ENCODE results near the gene GPR157. TPM values are rescaled to one million over a fixed set of nuclear protein-coding genes. Genes with fewer than 3 reads are reported as not detected.

GPR157 gene
- total RNA-seq, 2 donors from 2014 or later: 4.4 to 5.6 TPM

Other genes with a start within 250 kb of the GPR157 start
- gene CA6, start 183.2 kb downstream of the GPR157 start, total RNA-seq: 1 to 10 TPM in 1 of 2 donors, not detected in 1; 1.6 TPM
- gene SLC2A7, start 102.7 kb downstream of the GPR157 start, total RNA-seq: not detected
- gene SLC2A5, start 59.5 kb downstream of the GPR157 start, total RNA-seq: under 1 TPM in 1 of 2 donors, not detected in 1; 0.85 TPM
- gene H6PD, start 105.7 kb upstream of the GPR157 start, total RNA-seq: 10 to 100 TPM; 16.1 to 19.2 TPM
- 1 to 10 TPM; 7.7 to 9.2 TPM for gene SPSB1, start 163.8 kb upstream of the GPR157 start, total RNA-seq